Measurements from ENCODE around the gene NBDY. TPM values are rescaled to one million over a fixed set of nuclear protein-coding genes. Genes with fewer than 3 reads are reported as not detected.
A peak's percentile ranks its signal among the peaks of the same experiment; 100 is the strongest.

Gene NBDY
- total RNA-seq, 1 donor from 2014 or later: 4.6 TPM

DNA sequence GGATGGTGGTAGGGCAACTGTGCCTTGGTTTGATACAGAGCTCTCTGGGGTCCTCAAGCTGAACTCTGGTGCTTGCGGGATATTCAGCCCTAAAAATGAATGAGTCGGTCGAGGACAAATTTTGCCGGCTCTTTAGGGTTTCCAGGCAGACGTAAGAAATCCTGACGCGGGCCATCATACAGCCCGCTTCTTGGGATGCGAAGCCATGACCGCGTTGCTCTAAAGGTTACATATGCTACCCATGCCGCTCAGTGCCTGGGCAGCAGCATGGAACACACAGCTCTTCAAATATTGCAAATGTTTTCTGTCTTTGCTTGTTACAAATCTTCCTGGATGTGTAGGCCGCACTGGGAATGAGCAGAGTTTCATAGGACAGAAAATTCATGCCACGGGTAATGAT, 55.6 kb downstream of the NBDY start:
- DNase-seq (ENCODE audit: low read depth in 2 of 2): no peak

DNA sequence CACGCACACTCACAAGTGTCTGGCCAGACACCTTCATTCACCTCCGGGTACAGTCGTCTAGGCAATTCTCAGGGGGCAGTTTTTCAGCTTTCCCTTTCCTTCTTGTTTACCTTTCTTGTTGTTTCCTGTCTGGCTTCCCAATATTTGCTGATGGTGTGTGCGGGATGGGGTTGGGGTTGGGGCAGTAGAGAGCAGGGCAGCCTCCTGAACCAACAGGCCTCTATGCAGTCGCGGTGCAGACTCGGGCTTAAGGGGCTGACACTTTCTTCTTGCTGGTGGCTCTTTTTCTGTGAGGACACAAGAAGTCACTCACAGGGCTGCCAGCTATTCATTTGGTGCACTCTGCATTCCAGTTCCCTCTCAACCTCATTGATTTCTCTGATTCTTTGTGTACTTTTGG, 56.4 kb downstream of the NBDY start:
- DNase-seq (ENCODE audit: low read depth in 2 of 2): no peak

DNA sequence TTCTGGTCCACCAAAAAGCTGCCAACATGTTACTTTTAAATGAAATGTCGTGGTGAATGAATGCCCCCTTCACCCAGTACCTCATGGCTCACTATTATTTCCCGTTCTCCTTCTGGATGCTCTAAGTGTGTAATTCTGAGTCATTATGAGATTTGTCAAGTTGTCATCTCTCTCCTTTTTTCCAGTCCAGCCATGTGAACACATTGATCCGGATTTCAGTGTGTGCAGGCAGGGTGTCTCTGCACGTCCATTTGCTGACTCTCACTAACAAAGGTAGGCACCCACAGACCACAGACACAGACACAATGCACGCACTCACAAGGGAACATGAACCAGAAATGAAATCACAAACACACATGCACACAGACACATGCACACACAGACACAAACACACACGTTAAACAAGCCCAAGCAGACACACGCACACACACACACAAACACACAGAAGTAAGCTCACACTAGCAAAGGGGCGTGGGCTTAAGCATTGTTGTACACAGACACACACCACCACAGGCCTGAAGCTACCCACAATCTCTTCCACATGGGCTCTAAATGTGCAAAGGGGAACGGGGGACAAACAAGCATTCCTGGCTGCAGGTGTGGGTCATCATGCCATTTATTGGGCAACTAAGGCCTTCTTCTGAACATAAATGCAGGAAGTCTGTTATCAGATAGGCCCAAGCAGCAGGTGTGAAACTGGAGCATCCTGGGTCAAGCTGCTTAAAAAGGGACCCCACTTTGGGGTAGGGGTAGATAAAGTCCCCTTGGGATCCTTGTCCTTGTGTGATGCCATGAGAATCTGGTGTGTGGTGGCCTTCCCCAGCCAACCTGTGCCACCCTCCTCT, 58.1 kb downstream of the NBDY start:
- DNase-seq (ENCODE audit: low read depth in 2 of 2): no peak

DNA sequence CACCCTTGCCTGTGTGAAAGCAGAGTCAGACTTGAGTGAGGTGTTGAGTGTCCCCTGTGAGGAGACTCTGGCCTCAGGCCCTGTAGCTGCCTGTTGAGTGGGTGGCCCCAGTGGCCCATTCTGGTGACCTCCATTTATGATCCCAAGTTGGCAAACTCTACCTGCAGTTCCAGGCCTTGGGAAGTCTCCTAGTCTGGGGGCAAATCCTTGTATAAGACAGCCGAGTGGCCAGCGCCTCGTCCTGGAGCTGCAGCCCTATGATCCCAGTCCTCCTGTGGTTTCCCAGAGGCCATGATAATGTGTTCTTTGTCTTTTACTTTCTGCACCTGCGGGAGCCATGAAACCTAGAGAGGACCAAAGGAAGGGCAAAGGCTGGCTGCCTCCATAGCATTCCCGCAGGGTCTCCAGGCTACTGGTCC, 58.7 kb downstream of the NBDY start:
- DNase-seq (ENCODE audit: low read depth in 2 of 2): no peak

DNA sequence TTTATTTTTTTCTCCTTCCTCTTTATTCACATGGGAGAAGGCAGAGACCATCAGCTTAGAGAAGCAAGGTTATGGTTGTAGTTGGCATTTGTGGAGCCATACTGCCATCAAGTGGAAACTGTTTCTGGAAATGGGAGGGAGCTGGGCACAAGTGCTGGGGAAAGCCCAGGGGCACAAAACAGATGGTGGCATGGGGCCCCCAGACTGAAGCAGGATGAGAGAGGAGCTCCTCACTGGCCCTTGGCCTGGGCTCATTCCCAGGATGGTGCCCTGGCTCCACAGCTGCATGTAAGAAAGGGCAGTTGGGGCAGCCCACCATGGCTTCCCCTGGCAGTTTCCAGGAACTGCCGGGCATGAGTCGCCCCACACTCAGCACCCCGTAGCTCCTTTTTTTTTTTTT, 59.2 kb downstream of the NBDY start:
- peak in 1 of 2 donors; percentile 63 for DNase-seq (ENCODE audit: low read depth in 2 of 2)

DNA sequence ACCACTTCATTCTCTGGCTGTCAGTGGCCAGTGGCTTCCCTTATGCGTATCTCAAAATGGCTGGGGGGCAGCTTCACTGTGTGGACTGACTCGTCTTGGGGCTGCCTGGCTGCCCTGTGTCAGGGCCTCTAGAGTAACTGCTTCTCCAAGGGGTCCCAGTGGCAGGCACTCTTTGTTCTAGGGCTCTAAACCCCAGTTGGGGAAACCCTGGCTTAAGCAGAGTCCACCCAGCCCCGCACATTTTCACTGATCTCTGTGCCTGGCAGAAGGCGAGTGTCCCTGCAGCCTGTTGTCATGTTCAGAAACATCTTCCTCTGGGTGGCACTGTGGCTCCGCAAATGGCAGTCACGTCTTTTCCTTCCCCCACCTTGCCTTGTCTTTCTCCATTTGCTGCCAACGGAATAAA, 59.7 kb downstream of the NBDY start:
- DNase-seq (ENCODE audit: low read depth in 2 of 2): peak in 1 of 2 donors; percentile 77

DNA sequence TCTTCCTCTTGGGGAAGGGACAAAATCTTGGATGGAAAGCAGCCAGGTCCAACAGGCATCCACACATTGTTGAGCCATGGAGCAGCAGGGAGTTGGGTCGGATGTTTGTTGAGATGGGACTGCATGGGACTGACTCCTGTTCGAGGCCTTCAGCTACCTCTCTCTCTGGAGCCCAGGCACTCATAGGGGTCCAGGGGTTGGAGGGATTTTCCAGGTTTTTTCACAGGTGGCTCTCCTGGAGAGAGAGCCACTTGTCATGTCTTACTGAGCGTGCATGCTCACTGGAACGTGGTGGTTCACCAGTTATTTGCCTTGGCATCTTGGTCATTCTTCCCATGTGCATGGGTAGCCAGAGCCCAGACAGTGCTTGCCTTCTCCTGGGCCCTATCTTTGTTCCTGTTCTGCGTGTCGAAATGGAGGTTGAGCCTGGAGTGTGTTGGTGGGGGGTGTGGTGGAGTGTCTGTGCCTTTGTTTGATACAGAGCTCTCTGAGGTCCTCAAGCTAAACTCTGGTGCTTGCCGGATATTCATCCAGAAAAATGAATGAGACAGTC, 60.6 kb downstream of the NBDY start:
- no peak for DNase-seq (ENCODE audit: low read depth in 2 of 2)

DNA sequence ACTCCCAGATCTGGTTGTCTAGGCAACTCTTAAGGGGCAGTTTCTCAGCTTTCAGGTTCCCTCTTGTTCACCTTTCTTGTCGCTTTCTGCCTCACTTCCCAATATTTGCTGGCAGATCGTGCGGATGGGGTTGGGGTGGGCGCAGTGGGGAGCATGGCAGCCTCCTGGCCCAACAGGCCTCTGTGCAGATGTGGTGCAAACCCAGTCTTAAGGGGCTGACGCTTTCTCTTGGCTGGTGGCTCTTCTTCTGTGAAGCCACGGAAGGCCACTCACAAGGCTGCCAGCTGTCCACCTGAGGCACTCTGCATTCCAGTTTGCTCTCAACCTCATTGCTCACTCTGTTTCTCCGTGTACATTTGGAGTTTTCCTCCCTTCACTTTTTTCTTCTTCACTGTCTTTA, 61.7 kb downstream of the NBDY start:
- DNase-seq (ENCODE audit: low read depth in 2 of 2): no peak

DNA sequence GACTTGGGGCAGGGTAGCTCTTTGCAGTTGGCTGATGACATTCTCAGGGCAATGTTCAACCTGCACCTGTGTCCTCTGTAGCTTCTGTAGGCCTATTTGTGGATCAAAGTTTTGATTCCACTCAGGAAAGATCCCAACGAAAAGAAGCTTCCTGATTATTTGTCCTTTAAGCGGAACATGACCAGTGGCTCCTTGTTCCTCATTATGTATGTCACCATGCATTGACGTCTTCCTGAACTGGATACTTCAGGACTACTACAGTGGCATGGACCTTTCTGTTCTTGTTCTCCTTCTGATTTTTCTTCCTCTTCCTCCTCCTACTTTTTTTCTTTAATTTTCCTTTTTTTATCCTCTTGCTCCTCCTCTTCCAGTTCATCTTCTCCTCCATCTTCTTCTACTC, 62.4 kb downstream of the NBDY start:
- DNase-seq (ENCODE audit: low read depth in 2 of 2): no peak

DNA sequence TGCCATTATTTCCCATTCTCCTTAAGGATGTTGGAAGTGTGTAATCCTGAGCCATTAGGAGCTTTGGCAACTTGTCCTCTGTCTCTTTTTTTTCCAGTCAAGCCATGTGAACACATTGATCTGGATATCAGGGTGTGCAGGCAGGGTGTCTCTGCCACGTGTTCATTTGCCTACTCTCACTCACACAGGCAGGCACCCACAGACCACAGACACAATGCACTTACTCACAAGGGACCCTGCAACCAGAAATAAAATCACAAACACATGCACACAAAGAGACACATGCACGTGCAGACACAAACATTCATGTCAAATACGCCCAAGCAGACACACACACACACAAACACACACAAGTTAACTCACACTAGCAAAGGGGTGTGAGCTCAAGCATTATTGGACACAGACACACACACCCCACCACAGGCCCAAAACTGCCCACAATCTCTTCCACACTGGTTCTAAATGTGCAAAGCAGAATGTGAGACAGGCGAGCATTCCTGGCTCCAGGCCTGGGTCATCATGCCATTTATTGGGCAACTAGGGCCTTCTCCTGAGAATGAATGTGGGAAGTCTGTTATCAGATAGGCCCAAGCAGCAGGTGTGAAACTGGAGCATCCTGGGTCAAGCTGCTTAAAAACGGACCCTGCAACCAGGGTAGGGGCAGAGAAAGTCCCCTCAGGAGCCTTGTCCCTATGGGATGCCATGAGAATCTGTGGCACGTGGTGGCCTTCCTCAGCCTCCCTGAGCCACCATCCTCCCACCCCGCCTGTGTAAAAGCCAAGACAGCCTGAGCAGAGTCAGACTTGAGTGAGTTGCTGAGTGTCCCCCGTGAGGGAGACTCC, 63.4 kb downstream of the NBDY start:
- DNase-seq (ENCODE audit: low read depth in 2 of 2): no peak

DNA sequence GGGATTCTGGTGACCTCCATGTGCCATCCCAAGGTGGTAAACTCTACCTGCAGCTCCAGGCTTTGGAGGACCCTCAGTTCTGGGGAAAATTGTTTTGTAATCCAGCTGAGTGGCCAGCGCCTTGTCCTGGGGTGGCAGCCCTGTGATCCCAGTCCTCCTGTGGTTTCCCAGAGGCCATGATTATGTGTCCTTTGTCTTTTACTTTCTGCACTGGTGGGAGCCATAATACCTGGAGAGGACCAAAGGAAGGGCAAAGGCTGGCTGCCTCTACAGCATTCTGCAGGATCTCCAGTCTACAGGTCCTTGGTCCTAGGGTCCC, 64.0 kb downstream of the NBDY start:
- no peak for DNase-seq (ENCODE audit: low read depth in 2 of 2)

DNA sequence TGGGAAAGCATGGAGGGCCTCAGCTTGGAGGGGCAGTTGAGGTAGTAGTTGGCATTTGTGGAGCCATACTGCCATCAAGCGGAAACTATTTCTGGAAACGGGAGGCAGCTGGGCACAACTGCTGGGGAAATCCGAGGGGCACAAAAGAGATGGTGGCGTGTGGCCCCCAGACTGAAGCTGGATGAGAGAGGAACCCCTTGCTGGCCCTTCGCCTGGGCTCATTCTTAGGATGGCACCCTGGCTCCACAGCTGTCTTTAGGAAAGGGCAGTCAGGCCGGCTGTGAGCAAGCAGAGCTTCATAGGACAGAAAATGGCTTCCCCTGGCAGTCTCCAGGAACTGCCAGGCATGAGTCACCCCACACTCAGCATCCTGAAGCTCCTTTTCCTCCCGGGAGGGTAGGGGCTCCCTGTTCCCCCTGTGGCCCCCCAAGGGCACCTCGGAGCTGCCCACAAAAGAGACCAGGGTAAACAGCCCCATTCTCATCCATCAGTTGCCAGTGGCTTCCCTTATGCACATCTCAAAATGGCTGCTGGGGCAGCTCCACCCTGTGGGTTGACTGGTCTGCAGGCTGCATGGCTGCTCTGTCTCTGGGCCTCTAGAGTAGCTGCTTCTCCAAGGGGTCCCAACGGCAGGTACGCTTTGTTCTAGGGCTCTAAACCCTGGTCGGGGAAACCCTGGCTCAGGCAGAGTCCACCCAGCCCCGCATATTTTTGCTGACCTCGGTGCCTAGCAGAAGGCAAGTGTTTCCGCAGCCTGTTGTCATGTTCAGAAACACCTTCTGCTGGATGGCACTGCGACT, 64.7 kb downstream of the NBDY start:
- DNase-seq (ENCODE audit: low read depth in 2 of 2): peak in 1 of 2 donors; percentile 32

DNA sequence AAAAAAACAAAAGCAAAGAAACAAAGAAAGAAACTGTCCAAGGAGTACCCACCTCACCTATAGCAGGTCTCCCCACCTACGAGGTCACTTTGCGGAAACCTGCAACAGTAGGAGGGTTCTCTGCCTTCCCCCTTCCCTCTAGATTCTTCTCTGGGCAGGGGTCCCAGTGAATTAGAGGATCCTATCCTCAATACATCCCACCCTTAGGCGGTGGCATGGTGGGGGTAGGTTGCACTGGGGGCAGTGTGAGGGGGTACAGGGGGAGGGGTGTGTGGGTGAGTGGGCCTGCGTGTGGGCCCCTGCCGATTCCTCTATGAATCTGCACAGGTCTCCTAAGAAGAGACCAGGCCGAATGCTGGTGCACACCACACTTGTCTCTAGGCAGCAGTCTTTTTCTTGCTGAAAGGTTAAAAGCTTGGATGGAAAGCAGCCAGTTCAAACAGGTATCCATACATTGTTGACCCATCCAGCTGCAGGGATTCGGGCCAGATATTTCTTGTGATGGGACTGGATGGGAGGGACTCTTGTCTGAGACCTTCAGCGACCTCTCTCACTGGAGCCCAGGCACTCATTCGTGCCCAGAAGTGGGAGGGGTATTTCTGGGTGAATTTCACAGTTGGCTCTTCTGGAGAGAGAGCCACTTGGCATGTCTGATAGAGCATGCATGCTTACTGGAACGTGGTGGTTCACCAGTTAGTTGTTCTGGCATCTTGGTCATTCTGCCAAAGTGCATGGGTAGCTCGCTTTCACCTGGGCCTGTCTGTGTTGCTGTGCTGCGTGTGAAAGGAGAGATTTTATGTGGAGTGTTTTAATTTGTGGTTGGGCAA, 65.6 kb downstream of the NBDY start:
- no peak for DNase-seq (ENCODE audit: low read depth in 2 of 2)

DNA sequence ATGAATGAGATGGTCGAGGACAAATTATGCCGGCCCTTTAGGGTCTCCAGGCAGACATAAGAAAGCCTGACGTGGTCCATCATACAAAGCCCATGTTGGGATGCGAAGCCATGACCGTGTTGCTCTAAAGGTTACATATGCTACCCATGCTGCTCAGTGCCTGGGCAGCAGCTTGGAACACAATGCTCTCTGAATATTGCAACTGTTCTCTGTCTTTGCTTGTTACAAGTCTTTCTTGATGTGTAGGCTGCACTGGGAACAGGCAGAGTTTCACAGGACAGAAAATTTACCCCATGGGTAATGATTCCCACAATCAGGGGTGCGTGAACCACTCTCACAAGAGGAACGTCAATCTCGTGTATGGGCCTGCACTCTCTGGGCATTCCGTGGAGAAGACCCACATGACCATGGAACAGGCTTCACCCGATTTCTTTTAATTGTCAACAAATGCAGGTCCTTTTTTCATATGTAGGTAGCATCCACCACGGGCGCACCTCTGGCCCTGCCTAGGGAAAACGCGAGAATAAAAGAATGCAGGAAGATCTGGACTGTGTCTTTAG, 66.3 kb downstream of the NBDY start:
- DNase-seq (ENCODE audit: low read depth in 2 of 2): no peak

DNA sequence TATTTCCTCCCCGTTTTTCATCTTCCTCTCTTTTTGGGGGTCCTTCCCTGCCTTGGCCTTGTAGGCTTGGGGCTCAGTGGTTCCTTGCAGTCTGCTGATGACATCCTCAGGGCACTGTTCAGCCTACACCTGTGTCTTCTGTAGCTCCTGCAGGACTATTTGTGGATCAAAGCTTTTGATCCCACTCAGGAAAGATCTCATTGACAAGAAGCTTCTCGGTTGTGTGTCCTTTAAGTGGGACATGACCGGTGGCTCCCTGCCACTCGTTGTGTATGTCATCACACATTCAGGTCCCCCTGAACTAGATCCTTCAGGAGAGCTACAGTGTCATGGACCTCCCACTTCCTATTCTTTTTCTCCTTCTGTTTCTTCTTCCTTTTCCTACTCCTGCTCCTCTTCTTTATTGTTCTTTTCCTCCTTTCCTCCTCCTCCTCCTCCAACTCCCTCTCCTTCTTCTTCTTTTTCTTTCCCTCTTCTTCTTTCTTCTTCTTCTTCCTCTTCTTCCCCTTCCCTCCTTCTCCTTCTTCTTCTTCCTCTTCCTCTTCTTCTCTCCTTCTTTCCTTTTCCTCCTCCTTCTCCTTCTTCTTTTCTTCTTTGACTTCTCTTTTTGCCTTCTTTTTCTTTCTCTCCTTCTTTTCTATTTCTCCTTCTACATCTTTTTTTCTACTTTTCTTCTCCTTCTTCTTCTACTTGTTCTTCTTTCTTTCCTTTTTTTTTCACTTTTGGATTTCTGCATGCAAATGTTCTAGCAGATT, 67.8 kb downstream of the NBDY start:
- DNase-seq (ENCODE audit: low read depth in 2 of 2): no peak

DNA sequence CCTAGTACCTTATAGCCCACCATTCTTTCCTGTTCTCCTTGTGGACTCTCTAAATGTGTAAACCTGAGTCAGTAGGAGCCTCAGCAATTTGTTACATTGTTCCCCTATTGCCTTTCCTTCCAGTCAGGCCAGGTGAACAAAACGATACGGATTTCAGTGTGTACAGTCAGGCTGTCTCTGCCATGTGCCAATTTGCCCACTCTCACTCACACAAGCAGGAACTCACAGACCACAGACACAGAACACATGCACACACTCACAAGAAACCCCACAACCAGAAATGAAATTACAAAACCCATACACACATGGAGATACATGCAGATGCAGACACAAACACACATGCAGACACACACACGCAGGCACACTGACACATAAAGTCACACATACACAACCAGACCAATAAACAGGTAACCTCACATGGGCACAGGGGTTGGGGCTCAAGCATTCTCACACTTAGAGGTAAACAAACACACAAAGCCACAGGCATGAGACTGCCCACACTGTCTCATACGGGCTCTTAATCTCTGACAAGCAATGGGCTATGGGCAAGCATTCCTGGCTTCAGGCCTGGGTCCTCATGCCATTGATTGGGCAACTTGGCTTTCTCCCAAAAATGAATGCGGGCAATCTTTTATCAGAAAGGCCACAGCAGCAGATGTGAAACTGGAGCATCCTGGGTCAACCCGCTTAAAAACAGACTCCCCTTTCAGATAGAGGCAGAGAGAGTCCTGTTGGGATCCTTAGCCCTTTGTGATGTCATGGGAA, 68.7 kb downstream of the NBDY start:
- DNase-seq (ENCODE audit: low read depth in 2 of 2): no peak

DNA sequence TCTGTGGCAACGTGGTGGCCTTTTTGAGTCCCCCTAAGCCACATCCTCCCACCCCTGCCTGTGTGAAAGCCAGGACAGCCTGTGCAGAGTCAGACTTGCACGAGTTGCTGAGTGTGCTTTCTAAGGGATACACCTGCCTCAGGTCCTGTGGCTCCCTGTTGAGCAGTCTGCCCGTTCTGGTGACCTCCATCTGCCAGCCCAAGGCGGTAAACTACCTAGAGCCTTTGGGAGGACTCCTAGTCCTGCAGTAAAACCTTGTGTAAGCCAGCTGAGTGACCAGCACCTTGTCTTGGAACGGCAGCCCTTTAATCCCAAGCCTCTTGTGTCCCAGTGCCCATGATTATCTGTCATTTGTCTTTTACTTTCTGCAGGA, 69.3 kb downstream of the NBDY start:
- no peak for DNase-seq (ENCODE audit: low read depth in 2 of 2)

DNA sequence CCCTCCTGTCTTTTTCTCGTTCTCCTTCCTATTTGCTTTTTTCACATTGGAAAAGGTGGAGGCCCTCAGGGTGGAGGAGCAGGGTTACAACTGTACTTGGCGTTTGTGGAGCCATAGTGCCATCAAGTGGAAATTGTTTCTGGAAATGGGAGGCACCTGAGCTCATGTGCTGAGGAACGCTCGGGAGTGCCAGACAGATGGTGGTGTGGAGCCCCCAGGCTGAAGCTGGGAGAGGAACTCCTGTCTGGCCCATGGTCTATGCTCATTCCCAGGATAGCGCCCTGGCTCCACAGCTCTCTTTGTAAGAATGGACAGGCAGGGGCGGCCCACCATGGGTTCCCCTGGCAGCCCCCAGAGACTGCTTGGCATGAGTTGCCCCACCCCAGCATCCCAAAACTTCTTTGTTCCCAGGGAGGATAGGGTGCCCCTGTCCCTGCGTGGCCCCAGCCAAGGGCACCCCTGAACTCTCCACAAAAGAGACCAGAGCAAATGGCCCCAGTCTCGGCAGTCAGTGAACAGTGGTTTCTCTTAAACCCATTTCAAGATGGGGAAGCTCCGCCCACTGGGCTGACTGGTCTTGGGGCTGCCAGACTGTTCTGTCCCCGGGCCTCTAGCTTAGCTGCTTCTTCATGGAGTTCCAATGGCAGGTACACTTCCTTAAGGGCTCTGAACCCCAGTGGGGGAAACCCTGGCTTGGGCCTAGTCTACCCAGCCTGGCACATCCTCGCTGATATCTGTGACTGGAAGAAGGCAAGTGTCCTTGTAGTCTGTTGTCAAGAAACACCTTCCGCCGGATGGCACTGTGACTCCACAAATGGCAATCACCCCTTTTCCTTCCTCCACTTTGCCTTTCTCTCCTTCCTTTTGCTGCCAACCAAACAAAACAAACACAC, 70.1 kb downstream of the NBDY start:
- DNase-seq (ENCODE audit: low read depth in 2 of 2): peak in 1 of 2 donors; percentile 59
